Endothelial cell of umbilical vein (primary cell): ENCODE data around the gene ACTL7A. TPM values are rescaled to one million over a fixed set of nuclear protein-coding genes. Genes with fewer than 3 reads are reported as not detected.

ENCODE experiments used
- BruUV-seq: library from RNA; stranded (reverse); fragments of 400-500 nt; replicated peaks from 2 replicates; lab custom pipeline; 2021; lab: Mats Ljungman, UMichigan
- CTCF ChIA-PET: fragments of 300-600, 350-600 bp; sonication (Branson Sonifier 250); formaldehyde crosslinking; loops from one replicate; lab custom pipeline; 2021; ENCODE audit warnings: antibody characterized with exemption, inconsistent platforms; lab: Charles Lee
- POLR2A ChIA-PET: fragments of 300-600, 350-600 bp; sonication (Branson Sonifier 250); formaldehyde crosslinking; loops from one replicate; lab custom pipeline; 2021; ENCODE audit warnings: antibody characterized with exemption, inconsistent platforms; lab: Charles Lee
- DNase-seq: peaks from one replicate; pipeline ENCODE4 v3.0.0-alpha.2; 2011; ENCODE audit warnings: low read depth, low spot score
- FAIRE-seq: peaks from 2 replicates; lab custom pipeline; 2011; peaks lifted over from hg19 to GRCh38; lab: Jason Lieb, UNC
- H2AFZ ChIP-seq: 2 replicates; pipeline ENCODE4 v1.6.0; 2012; ENCODE audit warnings: low read depth, low read length, control low read depth, inconsistent platforms
- H3K27ac ChIP-seq: 2 replicates; pipeline ENCODE4 v1.5.1; 2011; ENCODE audit warnings: low read depth, mild to moderate bottlenecking, control low read depth, low read length, moderate library complexity; ENCODE audit not compliant: insufficient read depth
- H3K27me3 ChIP-seq, 2 experiments: 2 replicates each; pipeline versions ENCODE4 v1.6.0 to v1.6.1; 2011; ENCODE audit warnings: low read length in 2 of 2, mixed read lengths in 1 of 2; ENCODE audit not compliant: control insufficient read depth in 2 of 2, insufficient read depth in 2 of 2
- H3K36me3 ChIP-seq, 2 experiments: 2 replicates in 1 of 2; 3 replicates in 1 of 2; pipeline ENCODE4 v1.5.1; 2011; ENCODE audit warnings: low read length in 2 of 2, mild to moderate bottlenecking in 1 of 2, moderate library complexity in 1 of 2; ENCODE audit not compliant: control insufficient read depth in 2 of 2, insufficient read depth in 2 of 2; ENCODE audit errors: extremely low read depth in 1 of 2
- H3K4me1 ChIP-seq: 3 replicates; pipeline ENCODE4 v1.5.1; 2011; ENCODE audit warnings: mild to moderate bottlenecking, low read length; ENCODE audit not compliant: control insufficient read depth, insufficient read depth; ENCODE audit errors: extremely low read depth
- H3K4me2 ChIP-seq: 2 replicates; pipeline ENCODE4 v1.6.1; 2011; ENCODE audit warnings: low read length, control low read depth, mixed read lengths; ENCODE audit not compliant: insufficient read depth
- H3K4me3 ChIP-seq, 3 experiments: fragments of 200-600 bp in 1 of 3; sonication (generic), shearing (Covaris generic) in 1 of 3; replicated peaks in 1 of 3; 2 replicates each; pipeline ENCODE4 v1.5.1; 2011 to 2016; ENCODE audit warnings: control low read depth in 3 of 3, low read length in 3 of 3, mild to moderate bottlenecking in 2 of 3, inconsistent platforms in 1 of 3, low read depth in 1 of 3, moderate library complexity in 1 of 3; ENCODE audit not compliant: insufficient read depth in 1 of 3
- H3K79me2 ChIP-seq: 2 replicates; pipeline ENCODE4 v1.6.0; 2012; ENCODE audit warnings: low read length, inconsistent platforms; ENCODE audit not compliant: control insufficient read depth, insufficient read depth
- H3K9ac ChIP-seq: replicated peaks from 2 replicates; pipeline ENCODE3; 2011; ENCODE audit warnings: low read length, control low read depth; ENCODE audit not compliant: insufficient read depth; ENCODE audit errors: extremely low read depth
- H3K9me1 ChIP-seq: replicated peaks from 3 replicates; pipeline ENCODE4 v1.6.0; 2011; ENCODE audit warnings: mild to moderate bottlenecking, low read length; ENCODE audit not compliant: control insufficient read depth, insufficient read depth; ENCODE audit errors: extremely low read depth
- H3K9me3 ChIP-seq: replicated peaks from 2 replicates; pipeline ENCODE4 v1.5.1; 2012; ENCODE audit warnings: low read length, inconsistent platforms; ENCODE audit not compliant: control insufficient read depth, insufficient read depth
- H4K20me1 ChIP-seq: replicated peaks from 2 replicates; pipeline ENCODE3; 2011; ENCODE audit warnings: mild to moderate bottlenecking, low read length; ENCODE audit not compliant: control insufficient read depth, insufficient read depth; ENCODE audit errors: extremely low read depth
- CTCF ChIP-seq, 2 donors: IDR thresholded peaks; 1 replicate in 1 of 2; 2 replicates in 1 of 2; pipeline ENCODE4 v1.5.1; 2011; ENCODE audit warnings: low read length in 2 of 2, mild to moderate bottlenecking in 2 of 2, moderate library complexity in 2 of 2, control low read depth in 1 of 2, inconsistent platforms in 1 of 2, low read depth in 1 of 2; ENCODE audit not compliant: insufficient read depth in 1 of 2; ENCODE audit errors: extremely low read depth in 1 of 2
- EZH2 ChIP-seq: IDR thresholded peaks from 2 replicates; pipeline ENCODE4 v1.6.1; 2012; ENCODE audit warnings: borderline replicate concordance, low read depth, mild to moderate bottlenecking, moderate library complexity, low read length, inconsistent platforms; ENCODE audit not compliant: severe bottlenecking
- FOS ChIP-seq: IDR thresholded peaks from 2 replicates; pipeline ENCODE4 v1.6.1; 2011; ENCODE audit warnings: mild to moderate bottlenecking, low read length, moderate library complexity, borderline replicate concordance; ENCODE audit not compliant: insufficient read depth
- GATA2 ChIP-seq: IDR thresholded peaks from 2 replicates; pipeline ENCODE4 v1.7.0; 2011; ENCODE audit warnings: low read depth, mild to moderate bottlenecking, moderate library complexity, mixed read lengths, low read length; ENCODE audit not compliant: insufficient read length, insufficient read depth
- JUN ChIP-seq: IDR thresholded peaks from 2 replicates; pipeline ENCODE4 v1.6.1; 2011; ENCODE audit warnings: borderline replicate concordance, low read depth; ENCODE audit not compliant: insufficient read length, insufficient read depth
- MAX ChIP-seq: IDR thresholded peaks from 2 replicates; pipeline ENCODE4 v1.6.1; 2011; ENCODE audit not compliant: insufficient read depth, insufficient read length
- MYC ChIP-seq: IDR thresholded peaks from one replicate; pipeline ENCODE4 v1.6.1; 2011; ENCODE audit warnings: mild to moderate bottlenecking, low read depth, low read length
- POLR2A ChIP-seq: IDR thresholded peaks from 2 replicates; pipeline ENCODE4 v1.6.1; 2012; ENCODE audit warnings: low read depth, mild to moderate bottlenecking, control low read depth, low read length
- POLR2AphosphoS5 ChIP-seq: IDR thresholded peaks from 2 replicates; pipeline ENCODE4 v1.6.1; 2012; ENCODE audit warnings: low read depth, mild to moderate bottlenecking, control low read depth, low read length, moderate library complexity; ENCODE audit not compliant: insufficient read depth
- dilution Hi-C: fragments of 300-500 bp; cut with MboI; formaldehyde crosslinking; loops from one replicate; pipeline ENCODE4 v1.15.0; 2019; ENCODE audit warnings: low sequenced_read_pairs; ENCODE audit not compliant: extremely low pct_ligation_motif_present
- intact Hi-C: fragments of 100-400 bp; cut with micrococcal nuclease; formaldehyde crosslinking; loops from one replicate; pipeline ENCODE4 v1.10.0; 2022
- polyA plus RNA-seq, 4 experiments: library from polyadenylated mRNA; depleted of rRNA in 3 of 4; stranded (reverse) in 3 of 4; unstranded in 1 of 4; fragments of >200 nt; gene quantifications; 2 replicates each; pipeline versions ENCODE4 v1.2.1 to v1.2.3, GENCODE V29; 2011 to 2012; ENCODE audit warnings: missing spikeins in 1 of 4
- total RNA-seq: library from RNA; stranded (reverse); gene quantifications from 2 replicates; pipeline ENCODE4 v1.2.3, GENCODE V29; 2021

ACTL7A gene
- total and polyA plus RNA-seq, 2 donors (not counting 3 experiments of a cell fraction or from before 2014, with no cell fraction given) = not detected

- CTCF ChIA-PET = interaction anchor here (0.6 to 1.0 kb wide), 2 partner anchors 264 to 1188 kb away, joined by 3 read pairs; no protein-coding TSS in a partner anchor
- DNase-seq (no peak), FAIRE-seq (no peak)
- Histone ChIP-seq H3K79me2 (no peaks in the 10 kb centered on the region), H3K27ac (no peak overlapping the region), H3K36me3 (no peaks in the 10 kb centered on the region), H2AFZ (no peak overlapping the region), H3K4me2 (no peak overlapping the region), H3K9ac (no peak overlapping the region), H3K9me1 (no peaks in the 10 kb centered on the region), H4K20me1 (no peaks in the 10 kb centered on the region), H3K4me1 (no peaks in the 10 kb centered on the region), H3K4me3 (no peak overlapping the region), H3K27me3 (peaks cover 3 to 4% of the 10 kb centered on the region in 2 experiments), H3K9me3 (no peaks in the 10 kb centered on the region)
- dilution Hi-C loops = no loop called here
- no peak for TF ChIP-seq POLR2A
- no peak for TF ChIP-seq JUN
- TF ChIP-seq MYC = no peak
- TF ChIP-seq POLR2AphosphoS5 = no peak
- no peak for TF ChIP-seq CTCF (IDR thresholded peaks at IDR 0.05; ENCODE audit: extremely low read depth in 1 of 2, insufficient read depth in 1 of 2, low read depth in 1 of 2, low read length in 2 of 2)
- TF ChIP-seq GATA2 = no peak
- TF ChIP-seq FOS = no peak
- no peak for TF ChIP-seq MAX
- TF ChIP-seq EZH2 = no peak
- intact Hi-C loops = no loop called here
- POLR2A ChIA-PET = interaction anchor here (0.6 kb wide), 1 partner anchor 20 kb away, joined by 4 read pairs; no protein-coding TSS in a partner anchor
- no TSS peak for BruUV-seq
These were observed 31.8 kb upstream of the ACTL7A start for GRCh38 chr9:108830272-108830671.
